ENCODE measurements around the gene PAK6. TPM values are rescaled to one million over a fixed set of nuclear protein-coding genes. Genes with fewer than 3 reads are reported as not detected.

PAK6 gene
- total and polyA plus RNA-seq, 9 of the 15 experiments (the other 6 are each of a cell fraction or from before 2014, with no cell fraction given), result 0.03 to 0.74 (median 0.16) TPM; not detected in 2

DNA sequence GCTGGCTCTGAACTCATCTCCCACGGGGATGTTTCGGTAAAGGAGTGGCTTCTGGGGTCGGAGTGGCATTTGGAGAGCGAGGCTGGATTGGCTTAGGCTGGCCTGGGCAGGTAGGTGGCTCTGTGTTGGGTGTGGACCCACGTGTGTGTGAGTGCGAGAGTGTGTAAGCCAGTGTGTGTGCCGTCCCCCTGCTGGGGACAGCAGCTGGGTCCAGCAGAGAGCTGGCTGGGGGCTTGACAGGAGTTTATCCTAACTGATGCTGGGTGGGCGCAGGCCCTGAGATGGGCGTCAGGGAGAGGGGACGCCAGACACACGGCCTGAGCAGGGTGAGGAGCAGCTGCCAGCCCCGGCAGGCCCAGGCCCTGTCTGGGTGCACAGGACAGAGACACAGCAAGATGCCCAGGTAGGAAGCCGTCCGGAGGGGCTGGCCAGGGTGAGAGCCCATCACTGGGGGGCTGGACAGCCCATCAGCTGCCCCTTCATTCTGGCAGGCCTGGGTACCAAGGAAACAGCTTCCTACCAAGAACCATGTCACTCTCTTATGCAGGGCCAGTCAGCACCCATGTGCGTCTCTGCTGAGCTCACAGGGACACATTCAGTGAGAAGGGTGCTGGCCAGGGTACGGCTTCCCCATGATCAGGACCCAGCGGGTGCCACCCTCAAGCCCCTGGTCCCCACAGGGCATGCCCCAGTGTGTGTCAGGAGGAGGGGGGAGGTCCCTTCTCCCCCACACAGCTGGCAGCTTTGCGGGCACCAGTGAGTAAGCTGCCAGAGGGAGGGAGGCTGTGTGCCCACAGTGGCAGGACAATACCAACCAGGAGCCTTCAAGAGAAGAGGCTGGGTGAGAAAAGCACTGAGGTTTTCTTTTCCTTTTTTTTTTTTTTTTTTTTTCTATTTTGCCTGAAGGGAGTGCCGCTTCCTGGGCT is 1.1 kb downstream of the PAK6 start:
- no peak for TF ChIP-seq BCL6 (CRISPR knock-in tag; IDR thresholded peaks at IDR 0.05)
- TF ChIP-seq KAT7 (CRISPR knock-in tag; IDR thresholded peaks at IDR 0.05; ENCODE audit: borderline replicate concordance), result peak; percentile 44; the same call in 1 of the 2 replicates
- no peak for TF ChIP-seq ELK1 (CRISPR knock-in tag; IDR thresholded peaks at IDR 0.05)
- TF ChIP-seq FOS (IDR thresholded peaks at IDR 0.05; ENCODE audit: extremely low read depth, insufficient read length), result no peak
- no peak for TF ChIP-seq CBX5 (IDR thresholded peaks at IDR 0.05; ENCODE audit: borderline replicate concordance, low read depth)
- H3K27me3 ChIP-seq (ENCODE audit: control insufficient read depth in 2 of 2, insufficient read depth in 2 of 2, low read length in 2 of 2), result peaks cover 0 to 7% of the 10 kb centered on the region in 2 experiments; a peak in 1 of 5 replicates
- WGBS (ENCODE audit: insufficient coverage, low coverage, missing lambda C conversion rate), result 54% methylated on average over 16 of the region's 19 CpGs
- BruUV-seq (replicated peaks), result no TSS peak
- ATAC-seq (no peak; the same call in 2 of the 3 replicates), DNase-seq (ENCODE audit: extremely low read depth in 1 of 4, low spot score in 3 of 4) (peak in 1 of 4 experiments; percentile 7), FAIRE-seq (no peak)
- H3K27ac ChIP-seq (ENCODE audit: extremely low read depth, low read depth, low read length), result no peak overlapping the region
- no peaks in the 10 kb centered on the region for H3K36me3 ChIP-seq (ENCODE audit: control insufficient read depth, insufficient read depth, low read length)
- H3K79me2 ChIP-seq (ENCODE audit: control insufficient read depth, insufficient read depth, low read length), result no peaks in the 10 kb centered on the region
- peak overlapping the region; percentile 71 for H3K4me2 ChIP-seq (ENCODE audit: insufficient read depth, low read length)
- 0 out of 2 replicates have a peak, but pooled peaks cover 3% of the 10 kb centered on the region for H4K20me1 ChIP-seq (replicated peaks; ENCODE audit: control insufficient read depth, insufficient read depth, low read length)
- POLR2A ChIA-PET, result interaction anchor here (0.6 to 1.8 kb wide), 4 partner anchors 15 to 39 kb away, joined by 3 to 6 read pairs (median 3); no protein-coding TSS in a partner anchor
- CTCF ChIA-PET (ENCODE audit: low intra/inter-chr PET ratio), result no interaction called here
- no peaks in the 10 kb centered on the region for H3K9me3 ChIP-seq (replicated peaks; ENCODE audit: control insufficient read depth, insufficient read depth, low read depth, low read length)
- intact Hi-C loops (cut with micrococcal nuclease) (no loop called here), in situ Hi-C loops (cut with MboI) (no loop called here)
- peak overlapping the region; percentile 10 to 84; a peak in 3 of 4 replicates for H3K9ac ChIP-seq (ENCODE audit: insufficient read depth in 1 of 2, low read depth in 2 of 2, low read length in 2 of 2)
- H3K4me1 ChIP-seq (replicated peaks in 1 of 2; ENCODE audit: control insufficient read depth in 2 of 2, insufficient read depth in 2 of 2, low read length in 2 of 2), result peaks cover 26 to 41% of the 10 kb centered on the region in 2 experiments; a peak in 4 of 5 replicates
- no peak overlapping the region for H3K4me3 ChIP-seq
- H2AFZ ChIP-seq (ENCODE audit: low read depth, low read length), result peak overlapping the region; percentile 75; the same call in 1 of the 2 replicates
- no peaks in the 10 kb centered on the region for H3K9me1 ChIP-seq (ENCODE audit: control insufficient read depth, insufficient read depth, low read length)

Data from K562 (cell line).